SK-N-MC (cell line): ENCODE measurements around the gene POTEM.
"Not testable (repeated sequence)": the region's sequence is repeated elsewhere in the genome, so short reads cannot be mapped to it uniquely, and the experiment has no call there.

Experiments
- EZH2 ChIP-seq: fragments of 200-600 bp; sonication (generic); IDR thresholded peaks from one replicate; pipeline ENCODE4 v1.6.1; 2017; ENCODE audit warnings: antibody characterized with exemption
- POLR2AphosphoS5 ChIP-seq: IDR thresholded peaks from 2 replicates; pipeline ENCODE4 v1.6.1; 2012; ENCODE audit warnings: mild to moderate bottlenecking, low read depth, low read length, borderline replicate concordance

GRCh38 chr14:19043384-19043783 is 76.2 kb downstream of the POTEM start:
- not testable (repeated sequence) for TF ChIP-seq POLR2AphosphoS5, EZH2
